HEK293 (cell line): ENCODE results near the gene ITSN1.

ENCODE experiments used
- BCL11A ChIP-seq: fragments of 450-650 bp; formaldehyde crosslinking; IDR thresholded peaks from 2 replicates; pipeline ENCODE4 v1.5.1; 2016; ENCODE audit warnings: low read depth, missing biosample characterization, missing genetic modification characterization
- KLF16 ChIP-seq: fragments of 450-650 bp; formaldehyde crosslinking; IDR thresholded peaks from 2 replicates; pipeline ENCODE4 v1.5.1; 2017; ENCODE audit warnings: missing biosample characterization, missing genetic modification characterization
- MYNN ChIP-seq: fragments of 450-650 bp; formaldehyde crosslinking; IDR thresholded peaks from 2 replicates; pipeline ENCODE4 v1.5.1; 2016; ENCODE audit warnings: missing biosample characterization, missing genetic modification characterization, borderline replicate concordance
- MZF1 ChIP-seq: fragments of 450-650 bp; formaldehyde crosslinking; IDR thresholded peaks from 2 replicates; pipeline ENCODE4 v1.5.1; 2017; ENCODE audit warnings: missing biosample characterization, missing genetic modification characterization, borderline replicate concordance
- ZBTB7A ChIP-seq: fragments of 450-650 bp; formaldehyde crosslinking; IDR thresholded peaks from 2 replicates; pipeline ENCODE4 v1.5.1; 2016; ENCODE audit warnings: low read depth, missing biosample characterization, missing genetic modification characterization
- ZFP3 ChIP-seq: fragments of 450-650 bp; formaldehyde crosslinking; IDR thresholded peaks from 2 replicates; pipeline ENCODE4 v1.5.1; 2016; ENCODE audit warnings: low read depth, missing biosample characterization, missing genetic modification characterization
- ZNF324 ChIP-seq: fragments of 450-650 bp; formaldehyde crosslinking; IDR thresholded peaks from 2 replicates; pipeline ENCODE4 v1.5.1; 2016; ENCODE audit warnings: missing biosample characterization, missing genetic modification characterization
- ZNF501 ChIP-seq: fragments of 450-650 bp; formaldehyde crosslinking; IDR thresholded peaks from 2 replicates; pipeline ENCODE4 v1.5.1; 2016; ENCODE audit warnings: missing biosample characterization, missing genetic modification characterization
- ZNF529 ChIP-seq: fragments of 450-650 bp; formaldehyde crosslinking; IDR thresholded peaks from 2 replicates; pipeline ENCODE4 v1.5.1; 2017; ENCODE audit warnings: missing genetic modification characterization, missing biosample characterization; ENCODE audit not compliant: insufficient replicate concordance
- ZNF585B ChIP-seq: fragments of 450-650 bp; formaldehyde crosslinking; IDR thresholded peaks from 2 replicates; pipeline ENCODE4 v1.5.1; 2016; ENCODE audit warnings: missing biosample characterization, missing genetic modification characterization
- TF ChIP-seq, protein P1 (sequence below): fragments of 450-650 bp; formaldehyde crosslinking; IDR thresholded peaks from 2 replicates; pipeline ENCODE4 v1.5.1; 2016; ENCODE audit warnings: missing biosample characterization, missing genetic modification characterization
- TF ChIP-seq, protein P2 (sequence below): fragments of 450-650 bp; formaldehyde crosslinking; IDR thresholded peaks from 2 replicates; pipeline ENCODE4 v1.5.1; 2016; ENCODE audit warnings: missing biosample characterization, missing genetic modification characterization
- TF ChIP-seq, protein P3 (sequence below): fragments of 450-650 bp; formaldehyde crosslinking; IDR thresholded peaks from 2 replicates; pipeline ENCODE4 v1.5.1; 2016; ENCODE audit warnings: missing biosample characterization, missing genetic modification characterization
- TF ChIP-seq, protein P4 (sequence below): fragments of 450-650 bp; formaldehyde crosslinking; conservative IDR thresholded peaks from 2 replicates; pipeline ENCODE4 v1.5.1; 2016; ENCODE audit warnings: low read depth, missing biosample characterization, missing genetic modification characterization

DNA sequence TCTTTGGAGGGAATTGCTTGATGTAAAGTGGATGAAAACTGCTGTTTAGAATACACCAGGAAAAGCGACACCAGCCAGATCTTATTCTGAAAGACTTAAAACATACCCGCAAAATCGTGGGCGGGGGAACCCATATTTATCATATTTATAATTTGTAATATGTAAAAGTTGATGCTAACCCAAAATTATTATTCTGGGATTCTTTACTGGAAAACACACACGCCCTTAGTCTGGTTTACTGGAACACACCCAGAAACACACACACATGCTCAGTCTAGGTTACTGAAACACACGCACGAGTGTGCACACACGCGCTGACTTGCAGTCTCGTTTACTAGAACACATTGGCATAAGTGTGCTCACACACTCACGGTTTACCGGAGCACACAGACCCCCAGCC is 240.8 kb downstream of the ITSN1 start:
- TF ChIP-seq, protein P1, sequence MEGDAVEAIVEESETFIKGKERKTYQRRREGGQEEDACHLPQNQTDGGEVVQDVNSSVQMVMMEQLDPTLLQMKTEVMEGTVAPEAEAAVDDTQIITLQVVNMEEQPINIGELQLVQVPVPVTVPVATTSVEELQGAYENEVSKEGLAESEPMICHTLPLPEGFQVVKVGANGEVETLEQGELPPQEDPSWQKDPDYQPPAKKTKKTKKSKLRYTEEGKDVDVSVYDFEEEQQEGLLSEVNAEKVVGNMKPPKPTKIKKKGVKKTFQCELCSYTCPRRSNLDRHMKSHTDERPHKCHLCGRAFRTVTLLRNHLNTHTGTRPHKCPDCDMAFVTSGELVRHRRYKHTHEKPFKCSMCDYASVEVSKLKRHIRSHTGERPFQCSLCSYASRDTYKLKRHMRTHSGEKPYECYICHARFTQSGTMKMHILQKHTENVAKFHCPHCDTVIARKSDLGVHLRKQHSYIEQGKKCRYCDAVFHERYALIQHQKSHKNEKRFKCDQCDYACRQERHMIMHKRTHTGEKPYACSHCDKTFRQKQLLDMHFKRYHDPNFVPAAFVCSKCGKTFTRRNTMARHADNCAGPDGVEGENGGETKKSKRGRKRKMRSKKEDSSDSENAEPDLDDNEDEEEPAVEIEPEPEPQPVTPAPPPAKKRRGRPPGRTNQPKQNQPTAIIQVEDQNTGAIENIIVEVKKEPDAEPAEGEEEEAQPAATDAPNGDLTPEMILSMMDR (tag by site-specific recombination): no peak
- TF ChIP-seq ZFP3 (tag by site-specific recombination): no peak
- TF ChIP-seq MYNN: no peak
- no peak for TF ChIP-seq ZNF501 (tag by site-specific recombination)
- TF ChIP-seq ZNF585B (tag by site-specific recombination): no peak
- TF ChIP-seq, protein P2, sequence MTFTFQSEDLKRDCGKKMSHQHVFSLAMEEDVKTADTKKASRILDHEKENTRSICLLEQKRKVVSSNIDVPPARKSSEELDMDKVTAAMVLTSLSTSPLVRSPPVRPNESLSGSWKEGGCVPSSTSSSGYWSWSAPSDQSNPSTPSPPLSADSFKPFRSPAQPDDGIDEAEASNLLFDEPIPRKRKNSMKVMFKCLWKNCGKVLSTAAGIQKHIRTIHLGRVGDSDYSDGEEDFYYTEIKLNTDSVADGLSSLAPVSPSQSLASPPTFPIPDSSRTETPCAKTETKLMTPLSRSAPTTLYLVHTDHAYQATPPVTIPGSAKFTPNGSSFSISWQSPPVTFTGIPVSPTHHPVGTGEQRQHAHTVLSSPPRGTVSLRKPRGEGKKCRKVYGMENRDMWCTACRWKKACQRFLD: no peak
- no peak for TF ChIP-seq BCL11A (tag by site-specific recombination)
- TF ChIP-seq, protein P3, sequence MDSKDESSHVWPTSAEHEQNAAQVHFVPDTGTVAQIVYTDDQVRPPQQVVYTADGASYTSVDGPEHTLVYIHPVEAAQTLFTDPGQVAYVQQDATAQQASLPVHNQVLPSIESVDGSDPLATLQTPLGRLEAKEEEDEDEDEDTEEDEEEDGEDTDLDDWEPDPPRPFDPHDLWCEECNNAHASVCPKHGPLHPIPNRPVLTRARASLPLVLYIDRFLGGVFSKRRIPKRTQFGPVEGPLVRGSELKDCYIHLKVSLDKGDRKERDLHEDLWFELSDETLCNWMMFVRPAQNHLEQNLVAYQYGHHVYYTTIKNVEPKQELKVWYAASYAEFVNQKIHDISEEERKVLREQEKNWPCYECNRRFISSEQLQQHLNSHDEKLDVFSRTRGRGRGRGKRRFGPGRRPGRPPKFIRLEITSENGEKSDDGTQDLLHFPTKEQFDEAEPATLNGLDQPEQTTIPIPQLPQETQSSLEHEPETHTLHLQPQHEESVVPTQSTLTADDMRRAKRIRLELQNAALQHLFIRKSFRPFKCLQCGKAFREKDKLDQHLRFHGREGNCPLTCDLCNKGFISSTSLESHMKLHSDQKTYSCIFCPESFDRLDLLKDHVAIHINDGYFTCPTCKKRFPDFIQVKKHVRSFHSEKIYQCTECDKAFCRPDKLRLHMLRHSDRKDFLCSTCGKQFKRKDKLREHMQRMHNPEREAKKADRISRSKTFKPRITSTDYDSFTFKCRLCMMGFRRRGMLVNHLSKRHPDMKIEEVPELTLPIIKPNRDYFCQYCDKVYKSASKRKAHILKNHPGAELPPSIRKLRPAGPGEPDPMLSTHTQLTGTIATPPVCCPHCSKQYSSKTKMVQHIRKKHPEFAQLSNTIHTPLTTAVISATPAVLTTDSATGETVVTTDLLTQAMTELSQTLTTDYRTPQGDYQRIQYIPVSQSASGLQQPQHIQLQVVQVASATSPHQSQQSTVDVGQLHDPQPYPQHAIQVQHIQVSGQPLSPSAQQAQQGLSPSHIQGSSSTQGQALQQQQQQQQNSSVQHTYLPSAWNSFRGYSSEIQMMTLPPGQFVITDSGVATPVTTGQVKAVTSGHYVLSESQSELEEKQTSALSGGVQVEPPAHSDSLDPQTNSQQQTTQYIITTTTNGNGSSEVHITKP (tag by site-specific recombination): no peak
- no peak for TF ChIP-seq ZNF529
- no peak for TF ChIP-seq ZBTB7A (tag by site-specific recombination)
- TF ChIP-seq, protein P4, sequence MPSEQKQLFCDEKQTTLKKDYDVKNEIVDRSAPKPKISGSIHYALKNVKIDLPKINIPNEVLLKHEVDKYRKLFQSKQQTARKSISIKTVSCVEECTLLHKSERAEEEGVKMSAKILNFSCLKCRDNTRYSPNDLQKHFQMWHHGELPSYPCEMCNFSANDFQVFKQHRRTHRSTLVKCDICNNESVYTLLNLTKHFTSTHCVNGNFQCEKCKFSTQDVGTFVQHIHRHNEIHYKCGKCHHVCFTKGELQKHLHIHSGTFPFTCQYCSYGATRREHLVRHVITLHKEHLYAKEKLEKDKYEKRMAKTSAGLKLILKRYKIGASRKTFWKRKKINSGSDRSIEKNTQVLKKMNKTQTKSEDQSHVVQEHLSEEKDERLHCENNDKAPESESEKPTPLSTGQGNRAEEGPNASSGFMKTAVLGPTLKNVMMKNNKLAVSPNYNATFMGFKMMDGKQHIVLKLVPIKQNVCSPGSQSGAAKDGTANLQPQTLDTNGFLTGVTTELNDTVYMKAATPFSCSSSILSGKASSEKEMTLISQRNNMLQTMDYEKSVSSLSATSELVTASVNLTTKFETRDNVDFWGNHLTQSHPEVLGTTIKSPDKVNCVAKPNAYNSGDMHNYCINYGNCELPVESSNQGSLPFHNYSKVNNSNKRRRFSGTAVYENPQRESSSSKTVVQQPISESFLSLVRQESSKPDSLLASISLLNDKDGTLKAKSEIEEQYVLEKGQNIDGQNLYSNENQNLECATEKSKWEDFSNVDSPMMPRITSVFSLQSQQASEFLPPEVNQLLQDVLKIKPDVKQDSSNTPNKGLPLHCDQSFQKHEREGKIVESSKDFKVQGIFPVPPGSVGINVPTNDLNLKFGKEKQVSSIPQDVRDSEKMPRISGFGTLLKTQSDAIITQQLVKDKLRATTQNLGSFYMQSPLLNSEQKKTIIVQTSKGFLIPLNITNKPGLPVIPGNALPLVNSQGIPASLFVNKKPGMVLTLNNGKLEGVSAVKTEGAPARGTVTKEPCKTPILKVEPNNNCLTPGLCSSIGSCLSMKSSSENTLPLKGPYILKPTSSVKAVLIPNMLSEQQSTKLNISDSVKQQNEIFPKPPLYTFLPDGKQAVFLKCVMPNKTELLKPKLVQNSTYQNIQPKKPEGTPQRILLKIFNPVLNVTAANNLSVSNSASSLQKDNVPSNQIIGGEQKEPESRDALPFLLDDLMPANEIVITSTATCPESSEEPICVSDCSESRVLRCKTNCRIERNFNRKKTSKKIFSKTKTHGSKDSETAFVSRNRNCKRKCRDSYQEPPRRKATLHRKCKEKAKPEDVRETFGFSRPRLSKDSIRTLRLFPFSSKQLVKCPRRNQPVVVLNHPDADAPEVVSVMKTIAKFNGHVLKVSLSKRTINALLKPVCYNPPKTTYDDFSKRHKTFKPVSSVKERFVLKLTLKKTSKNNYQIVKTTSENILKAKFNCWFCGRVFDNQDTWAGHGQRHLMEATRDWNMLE (tag by site-specific recombination): no peak
- no peak for TF ChIP-seq MZF1 (tag by site-specific recombination)
- TF ChIP-seq ZNF324 (tag by site-specific recombination): no peak
- TF ChIP-seq KLF16: no peak
